GM21526 (cell line): ENCODE measurements around the gene FAM187B.

Experiments
- ATAC-seq: cut with Tn5 transposase; IDR thresholded peaks from one replicate; pipeline ENCODE4 v1.9.1; 2021; ENCODE audit warnings: moderate library complexity; ENCODE audit not compliant: unreplicated experiment, low FRiP score

Gene FAM187B

GRCh38 chr19:35194012-35194984, 34.2 kb downstream of the FAM187B start:
- ATAC-seq, result no peak

- ATAC-seq, result no peak
Measured at GRCh38 chr19:35184884-35185283, 43.7 kb downstream of the FAM187B start.

- ATAC-seq, result no peak
Measured at GRCh38 chr19:35184267-35184666, 44.3 kb downstream of the FAM187B start.

GRCh38 chr19:35181387-35181786, 47.2 kb downstream of the FAM187B start:
- no peak for ATAC-seq

GRCh38 chr19:35179830-35180229, 48.7 kb downstream of the FAM187B start:
- no peak for ATAC-seq

GRCh38 chr19:35178701-35179100, 49.8 kb downstream of the FAM187B start:
- no peak for ATAC-seq

GRCh38 chr19:35177377-35178274, 50.9 kb downstream of the FAM187B start:
- no peak for ATAC-seq

GRCh38 chr19:35176181-35176570, 52.4 kb downstream of the FAM187B start:
- ATAC-seq, result no peak
